ENCODE data around the gene DDX24.

DDX24 gene

GRCh38 chr14:94048691-94049624, 32.0 kb downstream of the DDX24 start:
- TF ChIP-seq TAF1 (IDR thresholded peaks at IDR 0.05; ENCODE audit: low read depth) (no peak), NFIC (IDR thresholded peaks at IDR 0.05) (peak; percentile 51)

- TF ChIP-seq MAX (IDR thresholded peaks at IDR 0.05) (no peak), USF1 (IDR thresholded peaks at IDR 0.05) (no peak), CEBPB (IDR thresholded peaks at IDR 0.05) (no peak), YY1 (IDR thresholded peaks at IDR 0.05; ENCODE audit: low read depth) (no peak), EP300 (IDR thresholded peaks at IDR 0.05; ENCODE audit: borderline replicate concordance) (no peak), TEAD4 (IDR thresholded peaks at IDR 0.05) (no peak), NFIC (IDR thresholded peaks at IDR 0.05) (no peak), FOXM1 (IDR thresholded peaks at IDR 0.05; ENCODE audit: borderline replicate concordance, low read depth) (no peak), TAF1 (IDR thresholded peaks at IDR 0.05; ENCODE audit: low read depth) (no peak), ZBTB7A (IDR thresholded peaks at IDR 0.05; ENCODE audit: low read depth) (no peak), REST (IDR thresholded peaks at IDR 0.05; ENCODE audit: low read depth) (no peak), CREB1 (IDR thresholded peaks at IDR 0.05; ENCODE audit: low read depth) (no peak), TCF12 (IDR thresholded peaks at IDR 0.05; ENCODE audit: low read depth) (no peak), RAD21 (IDR thresholded peaks at IDR 0.05; ENCODE audit: low read depth) (no peak), EGR1 (IDR thresholded peaks at IDR 0.05) (no peak)
Observed at GRCh38 chr14:94047581-94047980, 33.4 kb downstream of the DDX24 start.

GRCh38 chr14:94046696-94047250, 34.2 kb downstream of the DDX24 start:
- TF ChIP-seq CEBPB (IDR thresholded peaks at IDR 0.05) (no peak), REST (IDR thresholded peaks at IDR 0.05; ENCODE audit: low read depth) (no peak), TEAD4 (IDR thresholded peaks at IDR 0.05) (no peak), TCF12 (IDR thresholded peaks at IDR 0.05; ENCODE audit: low read depth) (no peak)

- TF ChIP-seq EGR1 (IDR thresholded peaks at IDR 0.05), result no peak
- no peak for TF ChIP-seq RAD21 (IDR thresholded peaks at IDR 0.05; ENCODE audit: low read depth)
- TF ChIP-seq CEBPB (IDR thresholded peaks at IDR 0.05), result no peak
- TF ChIP-seq EP300 (IDR thresholded peaks at IDR 0.05; ENCODE audit: borderline replicate concordance), result no peak
- TF ChIP-seq MAX (IDR thresholded peaks at IDR 0.05), result no peak
- no peak for TF ChIP-seq USF1 (IDR thresholded peaks at IDR 0.05)
- no peak for TF ChIP-seq TAF1 (IDR thresholded peaks at IDR 0.05; ENCODE audit: low read depth)
- TF ChIP-seq REST (IDR thresholded peaks at IDR 0.05; ENCODE audit: low read depth), result no peak
- TF ChIP-seq ZBTB7A (IDR thresholded peaks at IDR 0.05; ENCODE audit: low read depth), result no peak
- no peak for TF ChIP-seq TEAD4 (IDR thresholded peaks at IDR 0.05)
- no peak for TF ChIP-seq NFIC (IDR thresholded peaks at IDR 0.05)
- TF ChIP-seq CREB1 (IDR thresholded peaks at IDR 0.05; ENCODE audit: low read depth), result no peak
- TF ChIP-seq FOXM1 (IDR thresholded peaks at IDR 0.05; ENCODE audit: borderline replicate concordance, low read depth), result no peak
- TF ChIP-seq YY1 (IDR thresholded peaks at IDR 0.05; ENCODE audit: low read depth), result no peak
- TF ChIP-seq TCF12 (IDR thresholded peaks at IDR 0.05; ENCODE audit: low read depth), result no peak
Observed at GRCh38 chr14:94045563-94046345, 35.2 kb downstream of the DDX24 start.

Measured in Ishikawa (cell line).